Subcutaneous adipose tissue (tissue), 4 donors: Measurements from ENCODE around the gene DACT3. TPM values are rescaled to one million over a fixed set of nuclear protein-coding genes. Genes with fewer than 3 reads are reported as not detected.

Source experiments
- CTCF ChIP-seq: fragments of 450-650 bp; IDR thresholded peaks from one replicate; pipeline ENCODE4 v1.5.1; 2016; ENCODE audit warnings: low read depth, mild to moderate bottlenecking, control low read depth, antibody characterized with exemption, moderate library complexity
- total RNA-seq, 4 donors: library from RNA; depleted of rRNA; stranded (reverse); fragments of >200 nt; gene quantifications; one replicate each; pipeline ENCODE4 v1.1.0, GENCODE V29; 2016

DACT3 gene
- total RNA-seq, 4 donors from 2014 or later, result 0.22 to 0.68 (median 0.57) TPM; not detected in 1

- TF ChIP-seq CTCF, result no peak
These were observed 45.0 kb downstream of the DACT3 start for GRCh38 chr19:46615966-46616365.

GRCh38 chr19:46614114-46614722 is 46.8 kb downstream of the DACT3 start:
- TF ChIP-seq CTCF, result no peak

- TF ChIP-seq CTCF, result no peak
These were observed 47.5 kb downstream of the DACT3 start for GRCh38 chr19:46613525-46613924.

- TF ChIP-seq CTCF, result no peak
These were observed 49.2 kb downstream of the DACT3 start for GRCh38 chr19:46611776-46612175.

- TF ChIP-seq CTCF, result no peak
These were observed 49.9 kb downstream of the DACT3 start for GRCh38 chr19:46610851-46611770.

GRCh38 chr19:46610413-46610775 is 50.6 kb downstream of the DACT3 start:
- no peak for TF ChIP-seq CTCF
